HG03064 (cell line): Measurements from ENCODE around the gene CC2D1A.
"Not testable (repeated sequence)": the region's sequence is repeated elsewhere in the genome, so short reads cannot be mapped to it uniquely, and the experiment has no call there.

Experiments
- ATAC-seq: cut with Tn5 transposase; IDR thresholded peaks from one replicate; pipeline ENCODE4 v1.9.1; 2021; ENCODE audit warnings: low read depth; ENCODE audit not compliant: unreplicated experiment

CC2D1A gene

GRCh38 chr19:13959962-13960862 is 54.2 kb downstream of the CC2D1A start:
- no peak for ATAC-seq

- no peak for ATAC-seq
Observed at GRCh38 chr19:13960863-13961784, 55.1 kb downstream of the CC2D1A start.

GRCh38 chr19:13961826-13962698 is 56.1 kb downstream of the CC2D1A start:
- ATAC-seq = no peak

- no peak for ATAC-seq
Observed at GRCh38 chr19:13962699-13963602, 57.0 kb downstream of the CC2D1A start.

GRCh38 chr19:13963603-13964105 is 57.7 kb downstream of the CC2D1A start:
- no peak for ATAC-seq

GRCh38 chr19:13964776-13965175 is 58.8 kb downstream of the CC2D1A start:
- ATAC-seq = no peak

GRCh38 chr19:13965377-13965896 is 59.4 kb downstream of the CC2D1A start:
- ATAC-seq = no peak

GRCh38 chr19:13965926-13966683 is 60.1 kb downstream of the CC2D1A start:
- ATAC-seq = no peak

GRCh38 chr19:13966684-13967128 is 60.7 kb downstream of the CC2D1A start:
- ATAC-seq = no peak

GRCh38 chr19:13967206-13967605 is 61.2 kb downstream of the CC2D1A start:
- not testable (repeated sequence) for ATAC-seq

- no peak for ATAC-seq
Observed at GRCh38 chr19:13968383-13968935, 62.5 kb downstream of the CC2D1A start.

GRCh38 chr19:13968999-13969398 is 63.0 kb downstream of the CC2D1A start:
- ATAC-seq = no peak

- no peak for ATAC-seq
Observed at GRCh38 chr19:13969897-13970296, 63.9 kb downstream of the CC2D1A start.

GRCh38 chr19:13971868-13972267 is 65.9 kb downstream of the CC2D1A start:
- not testable (repeated sequence) for ATAC-seq

- ATAC-seq = no peak
Observed at GRCh38 chr19:13972368-13973155, 66.6 kb downstream of the CC2D1A start.

- not testable (repeated sequence) for ATAC-seq
Observed at GRCh38 chr19:13973479-13973878, 67.5 kb downstream of the CC2D1A start.

GRCh38 chr19:13974073-13974472 is 68.1 kb downstream of the CC2D1A start:
- ATAC-seq = no peak
